HCT116 (cell line): ENCODE data around the gene C10orf53. TPM values are rescaled to one million over a fixed set of nuclear protein-coding genes. Genes with fewer than 3 reads are reported as not detected.

Experiments
- ATAC-seq: fragments of 200-7000 bp; cut with Tn5 transposase; 2 replicates; pipeline ENCODE4 v1.9.1; 2020; ENCODE audit warnings: mild to moderate bottlenecking, moderate library complexity
- BruUV-seq: library from RNA; stranded (reverse); fragments of 400-500 nt; replicated peaks from 2 replicates; lab custom pipeline; 2021; lab: Mats Ljungman, UMichigan
- CTCF ChIA-PET: fragments of 300-600 bp; sonication (Branson Sonifier 250); formaldehyde crosslinking; loops from one replicate; lab custom pipeline; 2021; ENCODE audit warnings: antibody characterized with exemption; lab: Charles Lee
- POLR2A ChIA-PET: fragments of 300-600, 350-600 bp; sonication (Branson Sonifier 250); formaldehyde crosslinking; loops from one replicate; lab custom pipeline; 2021; ENCODE audit warnings: antibody characterized with exemption; lab: Charles Lee
- RAD21 ChIA-PET, 2 experiments: fragments of 300-600 bp; sonication (Branson Sonifier 250); formaldehyde crosslinking; loops; one replicate each; lab custom pipeline; 2023; ENCODE audit warnings: low total read pairs in 2 of 2; ENCODE audit not compliant: uncharacterized antibody in 2 of 2, unreplicated experiment in 2 of 2, low non-redundant PET in 1 of 2; lab: Charles Lee
- DNase-seq: peaks from one replicate; pipeline ENCODE4 v3.0.0-alpha.2; 2010; ENCODE audit warnings: low read depth, low spot score
- H2AFZ ChIP-seq: fragments of 200-600 bp; shearing (Covaris generic), sonication (generic); 2 replicates; pipeline ENCODE4 v1.6.1; 2017; ENCODE audit warnings: low read depth, mixed run types, mixed read lengths, antibody characterized with exemption, low read length; ENCODE audit not compliant: poor library complexity, severe bottlenecking
- H3K27ac ChIP-seq: 2 replicates; pipeline ENCODE4 v1.5.1; 2012; ENCODE audit warnings: low read depth, low read length
- H3K27me3 ChIP-seq: fragments of 200-600 bp; sonication (generic); 2 replicates; pipeline ENCODE4 v1.6.1; 2016; ENCODE audit warnings: mixed run types, low read length, mixed read lengths; ENCODE audit not compliant: insufficient read depth
- H3K36me3 ChIP-seq, 2 experiments: fragments of 200-500 bp in 1 of 2; fragments of 200-600 bp in 1 of 2; sonication (Bioruptor generic) in 1 of 2; sonication (generic) in 1 of 2; 2 replicates each; pipeline versions ENCODE4 v1.5.1 to v1.6.1; 2014 to 2016; ENCODE audit warnings: low read length in 2 of 2, inconsistent platforms in 1 of 2, mixed read lengths in 1 of 2, mixed run types in 1 of 2; ENCODE audit not compliant: insufficient read depth in 2 of 2, control insufficient read depth in 1 of 2
- H3K4me1 ChIP-seq, 2 experiments: fragments of 200-600 bp in 1 of 2; sonication (generic) in 1 of 2; 2 replicates each; pipeline versions ENCODE4 v1.5.1 to v1.6.1; 2012 to 2017; ENCODE audit warnings: low read length in 2 of 2, inconsistent platforms in 1 of 2, mild to moderate bottlenecking in 1 of 2, mixed read lengths in 1 of 2, mixed run types in 1 of 2, moderate library complexity in 1 of 2; ENCODE audit not compliant: insufficient read depth in 2 of 2, control insufficient read depth in 1 of 2
- H3K4me2 ChIP-seq: fragments of 200-600 bp; sonication (generic); 2 replicates; pipeline ENCODE4 v1.6.1; 2017; ENCODE audit warnings: mixed run types, low read length, mixed read lengths
- H3K4me3 ChIP-seq, 2 experiments: fragments of 200-600 bp in 1 of 2; sonication (generic) in 1 of 2; replicated peaks in 1 of 2; 2 replicates each; pipeline ENCODE4 v1.5.1; 2011 to 2016; ENCODE audit warnings: low read length in 2 of 2, control low read depth in 1 of 2, low read depth in 1 of 2, mild to moderate bottlenecking in 1 of 2, mixed read lengths in 1 of 2, mixed run types in 1 of 2
- H3K79me2 ChIP-seq: fragments of 200-600 bp; sonication (generic); 2 replicates; pipeline ENCODE4 v1.6.1; 2017; ENCODE audit warnings: mild to moderate bottlenecking, mixed run types, low read length, moderate library complexity, mixed read lengths; ENCODE audit not compliant: insufficient read depth
- H3K9ac ChIP-seq: fragments of 200-600 bp; sonication (generic); 2 replicates; pipeline ENCODE4 v1.6.1; 2016; ENCODE audit warnings: low read length, mixed read lengths
- H3K9me2 ChIP-seq: fragments of 200-600 bp; sonication (generic), shearing (Covaris generic); 2 replicates; pipeline ENCODE4 v1.6.1; 2017; ENCODE audit warnings: mixed run types, mild to moderate bottlenecking, moderate library complexity; ENCODE audit not compliant: insufficient read depth
- H3K9me3 ChIP-seq, 2 experiments: fragments of 200-500 bp in 1 of 2; fragments of 200-600 bp in 1 of 2; sonication (Bioruptor generic) in 1 of 2; sonication (generic) in 1 of 2; 2 replicates each; pipeline ENCODE4 v1.6.1; 2014 to 2017; ENCODE audit warnings: low read length in 2 of 2, mixed read lengths in 2 of 2, inconsistent platforms in 1 of 2, low read depth in 1 of 2, mild to moderate bottlenecking in 1 of 2, mixed run types in 1 of 2, moderate library complexity in 1 of 2; ENCODE audit not compliant: control insufficient read depth in 1 of 2, insufficient read depth in 1 of 2
- H4K20me1 ChIP-seq: fragments of 200-600 bp; sonication (generic), shearing (Covaris generic); 2 replicates; pipeline ENCODE4 v1.6.1; 2017; ENCODE audit warnings: mixed run types, mild to moderate bottlenecking, moderate library complexity; ENCODE audit not compliant: insufficient read depth
- CEBPB ChIP-seq: IDR thresholded peaks from 2 replicates; pipeline ENCODE4 v1.6.1; 2012; ENCODE audit warnings: low read depth
- EGR1 ChIP-seq: IDR thresholded peaks from 2 replicates; pipeline ENCODE4 v1.6.1; 2012; ENCODE audit warnings: low read depth
- ELF1 ChIP-seq: IDR thresholded peaks from 2 replicates; pipeline ENCODE4 v1.6.1; 2012; ENCODE audit warnings: low read depth, borderline replicate concordance
- EZH2 ChIP-seq: fragments of 200-600 bp; sonication (generic); IDR thresholded peaks from 2 replicates; pipeline ENCODE4 v1.6.1; 2017; ENCODE audit warnings: antibody characterized with exemption, mixed run types
- JUND ChIP-seq: IDR thresholded peaks from 2 replicates; pipeline ENCODE4 v1.6.1; 2012
- POLR2AphosphoS5 ChIP-seq: IDR thresholded peaks from 2 replicates; pipeline ENCODE4 v1.6.1; 2011; ENCODE audit warnings: mild to moderate bottlenecking, low read depth, low read length, moderate library complexity
- RAD21 ChIP-seq: IDR thresholded peaks from 2 replicates; pipeline ENCODE4 v1.6.1; 2012; ENCODE audit warnings: low read depth, mild to moderate bottlenecking
- SIN3A ChIP-seq: IDR thresholded peaks from 2 replicates; pipeline ENCODE4 v1.6.1; 2012; ENCODE audit warnings: low read depth
- SRF ChIP-seq: IDR thresholded peaks from 2 replicates; pipeline ENCODE4 v1.6.1; 2012; ENCODE audit warnings: low read depth
- TCF7L2 ChIP-seq: IDR thresholded peaks from 2 replicates; pipeline ENCODE4 v1.7.0; 2011; ENCODE audit warnings: borderline replicate concordance, inconsistent platforms; ENCODE audit not compliant: insufficient read depth, insufficient read length; ENCODE audit errors: extremely low read depth
- ZFX ChIP-seq: fragments of 450-650 bp; IDR thresholded peaks from 2 replicates; pipeline ENCODE4 v1.6.1; 2017
- intact Hi-C: fragments of 100-400 bp; cut with micrococcal nuclease; formaldehyde crosslinking; loops from 2 replicates; pipeline ENCODE4 v1.10.0; 2022
- total RNA-seq: library from RNA; stranded (reverse); gene quantifications from one replicate; pipeline ENCODE4 v1.2.1, GENCODE V29; 2021; ENCODE audit not compliant: unreplicated experiment
- TF ChIP-seq, protein P1 (sequence below): IDR thresholded peaks from 2 replicates; pipeline ENCODE4 v1.6.1; 2012; ENCODE audit warnings: low read depth
- TF ChIP-seq, protein P2 (sequence below): IDR thresholded peaks from 2 replicates; pipeline ENCODE4 v1.6.1; 2011; ENCODE audit warnings: mild to moderate bottlenecking, low read length, moderate library complexity; ENCODE audit not compliant: insufficient replicate concordance; ENCODE audit errors: extremely low read depth
- TF ChIP-seq, protein P3 (sequence below), 3 experiments: fragments of 200-600 bp in 1 of 3; sonication (generic) in 1 of 3; IDR thresholded peaks in 2 of 3; conservative IDR thresholded peaks in 1 of 3; 2 replicates each; pipeline ENCODE4 v1.5.1; 2012 to 2017; ENCODE audit warnings: low read depth in 2 of 3, low read length in 2 of 3, antibody characterized with exemption in 1 of 3, borderline replicate concordance in 1 of 3, control low read depth in 1 of 3, mild to moderate bottlenecking in 1 of 3, mixed read lengths in 1 of 3, mixed run types in 1 of 3, moderate library complexity in 1 of 3; ENCODE audit not compliant: insufficient read depth in 1 of 3
- TF ChIP-seq, protein P4 (sequence below): IDR thresholded peaks from 2 replicates; pipeline ENCODE4 v1.6.1; 2012

Gene C10orf53
- total RNA-seq, 1 experiment from 2014 or later, result not detected

DNA sequence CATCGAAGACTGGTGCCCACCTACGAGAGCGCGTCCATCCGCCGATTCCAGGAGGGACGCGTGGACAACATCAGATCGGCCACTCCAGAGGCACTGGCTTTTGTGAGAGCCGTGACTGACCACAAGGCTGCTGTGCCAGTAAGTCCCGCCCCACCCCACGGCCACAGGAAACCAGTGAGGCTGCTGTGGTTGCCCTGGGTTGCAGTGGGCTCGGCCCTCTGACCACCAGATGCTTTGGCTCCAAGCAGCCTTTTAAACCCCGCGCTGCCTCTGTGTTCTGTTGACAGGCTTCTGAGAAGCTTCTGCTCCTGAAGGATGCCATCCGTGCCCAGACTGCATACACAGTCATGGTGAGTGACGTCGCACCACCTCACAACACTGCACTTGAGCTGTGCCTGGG lies 24.4 kb upstream of the C10orf53 start (continued):
- TF ChIP-seq, protein P1, sequence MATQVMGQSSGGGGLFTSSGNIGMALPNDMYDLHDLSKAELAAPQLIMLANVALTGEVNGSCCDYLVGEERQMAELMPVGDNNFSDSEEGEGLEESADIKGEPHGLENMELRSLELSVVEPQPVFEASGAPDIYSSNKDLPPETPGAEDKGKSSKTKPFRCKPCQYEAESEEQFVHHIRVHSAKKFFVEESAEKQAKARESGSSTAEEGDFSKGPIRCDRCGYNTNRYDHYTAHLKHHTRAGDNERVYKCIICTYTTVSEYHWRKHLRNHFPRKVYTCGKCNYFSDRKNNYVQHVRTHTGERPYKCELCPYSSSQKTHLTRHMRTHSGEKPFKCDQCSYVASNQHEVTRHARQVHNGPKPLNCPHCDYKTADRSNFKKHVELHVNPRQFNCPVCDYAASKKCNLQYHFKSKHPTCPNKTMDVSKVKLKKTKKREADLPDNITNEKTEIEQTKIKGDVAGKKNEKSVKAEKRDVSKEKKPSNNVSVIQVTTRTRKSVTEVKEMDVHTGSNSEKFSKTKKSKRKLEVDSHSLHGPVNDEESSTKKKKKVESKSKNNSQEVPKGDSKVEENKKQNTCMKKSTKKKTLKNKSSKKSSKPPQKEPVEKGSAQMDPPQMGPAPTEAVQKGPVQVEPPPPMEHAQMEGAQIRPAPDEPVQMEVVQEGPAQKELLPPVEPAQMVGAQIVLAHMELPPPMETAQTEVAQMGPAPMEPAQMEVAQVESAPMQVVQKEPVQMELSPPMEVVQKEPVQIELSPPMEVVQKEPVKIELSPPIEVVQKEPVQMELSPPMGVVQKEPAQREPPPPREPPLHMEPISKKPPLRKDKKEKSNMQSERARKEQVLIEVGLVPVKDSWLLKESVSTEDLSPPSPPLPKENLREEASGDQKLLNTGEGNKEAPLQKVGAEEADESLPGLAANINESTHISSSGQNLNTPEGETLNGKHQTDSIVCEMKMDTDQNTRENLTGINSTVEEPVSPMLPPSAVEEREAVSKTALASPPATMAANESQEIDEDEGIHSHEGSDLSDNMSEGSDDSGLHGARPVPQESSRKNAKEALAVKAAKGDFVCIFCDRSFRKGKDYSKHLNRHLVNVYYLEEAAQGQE, result no peak
- TF ChIP-seq, protein P2, sequence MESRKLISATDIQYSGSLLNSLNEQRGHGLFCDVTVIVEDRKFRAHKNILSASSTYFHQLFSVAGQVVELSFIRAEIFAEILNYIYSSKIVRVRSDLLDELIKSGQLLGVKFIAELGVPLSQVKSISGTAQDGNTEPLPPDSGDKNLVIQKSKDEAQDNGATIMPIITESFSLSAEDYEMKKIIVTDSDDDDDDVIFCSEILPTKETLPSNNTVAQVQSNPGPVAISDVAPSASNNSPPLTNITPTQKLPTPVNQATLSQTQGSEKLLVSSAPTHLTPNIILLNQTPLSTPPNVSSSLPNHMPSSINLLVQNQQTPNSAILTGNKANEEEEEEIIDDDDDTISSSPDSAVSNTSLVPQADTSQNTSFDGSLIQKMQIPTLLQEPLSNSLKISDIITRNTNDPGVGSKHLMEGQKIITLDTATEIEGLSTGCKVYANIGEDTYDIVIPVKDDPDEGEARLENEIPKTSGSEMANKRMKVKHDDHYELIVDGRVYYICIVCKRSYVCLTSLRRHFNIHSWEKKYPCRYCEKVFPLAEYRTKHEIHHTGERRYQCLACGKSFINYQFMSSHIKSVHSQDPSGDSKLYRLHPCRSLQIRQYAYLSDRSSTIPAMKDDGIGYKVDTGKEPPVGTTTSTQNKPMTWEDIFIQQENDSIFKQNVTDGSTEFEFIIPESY, result no peak
- no peak for TF ChIP-seq ZFX
- TF ChIP-seq JUND, result no peak

DNA sequence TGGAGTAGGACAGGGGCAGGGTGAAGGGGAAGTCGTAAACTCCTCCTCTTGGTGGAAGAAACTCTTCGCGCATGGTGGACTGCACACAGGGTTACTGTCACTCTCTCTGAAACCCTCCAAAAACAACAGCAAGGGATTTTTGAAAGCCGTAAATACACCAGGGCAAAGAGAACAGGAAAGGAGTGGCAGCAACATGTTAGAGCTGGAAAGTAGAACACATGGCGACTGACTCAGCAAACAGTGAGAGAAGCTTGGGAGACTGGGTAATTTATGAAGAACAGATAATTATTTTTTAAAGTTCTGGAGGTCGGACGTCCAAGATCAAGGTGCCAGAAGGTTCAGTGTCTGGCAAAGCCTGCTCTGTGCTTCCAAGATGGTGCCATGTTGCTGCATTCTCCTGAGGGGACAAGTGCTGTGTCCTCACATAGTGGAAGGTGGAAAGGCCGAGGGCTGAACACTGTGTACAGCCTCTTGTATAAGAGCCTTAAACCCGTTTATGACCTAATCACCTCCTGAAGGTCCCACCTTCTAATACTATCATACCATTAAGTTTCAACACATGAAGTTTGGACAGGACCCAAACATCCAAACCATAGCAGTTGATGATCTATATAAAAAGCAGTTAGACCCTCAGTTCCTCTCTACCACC lies 22.5 kb upstream of the C10orf53 start:
- H3K4me3 ChIP-seq, result no peak overlapping the region
- H4K20me1 ChIP-seq, result no peaks in the 10 kb centered on the region
- H3K4me2 ChIP-seq, result no peak overlapping the region
- H3K4me1 ChIP-seq, result no peaks in the 10 kb centered on the region
- H3K79me2 ChIP-seq, result no peaks in the 10 kb centered on the region
- H3K9ac ChIP-seq, result no peak overlapping the region
- H3K27me3 ChIP-seq, result no peaks in the 10 kb centered on the region
- TF ChIP-seq, protein P3, sequence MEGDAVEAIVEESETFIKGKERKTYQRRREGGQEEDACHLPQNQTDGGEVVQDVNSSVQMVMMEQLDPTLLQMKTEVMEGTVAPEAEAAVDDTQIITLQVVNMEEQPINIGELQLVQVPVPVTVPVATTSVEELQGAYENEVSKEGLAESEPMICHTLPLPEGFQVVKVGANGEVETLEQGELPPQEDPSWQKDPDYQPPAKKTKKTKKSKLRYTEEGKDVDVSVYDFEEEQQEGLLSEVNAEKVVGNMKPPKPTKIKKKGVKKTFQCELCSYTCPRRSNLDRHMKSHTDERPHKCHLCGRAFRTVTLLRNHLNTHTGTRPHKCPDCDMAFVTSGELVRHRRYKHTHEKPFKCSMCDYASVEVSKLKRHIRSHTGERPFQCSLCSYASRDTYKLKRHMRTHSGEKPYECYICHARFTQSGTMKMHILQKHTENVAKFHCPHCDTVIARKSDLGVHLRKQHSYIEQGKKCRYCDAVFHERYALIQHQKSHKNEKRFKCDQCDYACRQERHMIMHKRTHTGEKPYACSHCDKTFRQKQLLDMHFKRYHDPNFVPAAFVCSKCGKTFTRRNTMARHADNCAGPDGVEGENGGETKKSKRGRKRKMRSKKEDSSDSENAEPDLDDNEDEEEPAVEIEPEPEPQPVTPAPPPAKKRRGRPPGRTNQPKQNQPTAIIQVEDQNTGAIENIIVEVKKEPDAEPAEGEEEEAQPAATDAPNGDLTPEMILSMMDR (IDR thresholded peaks at IDR 0.05 in 2 of 3, conservative IDR thresholded peaks at IDR 0.05 in 1 of 3; ENCODE audit: borderline replicate concordance in 1 of 3, insufficient read depth in 1 of 3, low read depth in 2 of 3, low read length in 2 of 3), result no peak
- no peak for TF ChIP-seq SIN3A
- TF ChIP-seq ELF1, result no peak
- TF ChIP-seq ZFX, result no peak
- TF ChIP-seq RAD21, result no peak
- TF ChIP-seq EGR1, result no peak
- TF ChIP-seq EZH2, result no peak
- TF ChIP-seq, protein P2, result no peak
- TF ChIP-seq, protein P4, sequence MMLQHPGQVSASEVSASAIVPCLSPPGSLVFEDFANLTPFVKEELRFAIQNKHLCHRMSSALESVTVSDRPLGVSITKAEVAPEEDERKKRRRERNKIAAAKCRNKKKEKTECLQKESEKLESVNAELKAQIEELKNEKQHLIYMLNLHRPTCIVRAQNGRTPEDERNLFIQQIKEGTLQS, result no peak
- no peak for TF ChIP-seq CEBPB
- TF ChIP-seq TCF7L2, result no peak
- no peak for TF ChIP-seq SRF
- TF ChIP-seq POLR2AphosphoS5, result no peak
- no peak for TF ChIP-seq JUND
- TF ChIP-seq, all 23 proteins: peak for 0
- no peak for DNase-seq
- ChIA-PET POLR2A (no interaction called here), RAD21 (no interaction called here), CTCF (no interaction called here)
- no peak for ATAC-seq
- Histone ChIP-seq H3K36me3 (no peaks in the 10 kb centered on the region), H3K9me3 (peaks cover 0 to 7% of the 10 kb centered on the region in 2 experiments; a peak in 1 of 4 replicates), H3K27ac (no peak overlapping the region), H2AFZ (no peak overlapping the region), H3K9me2 (no peaks in the 10 kb centered on the region)
- intact Hi-C loops, result no loop called here
- BruUV-seq, result no TSS peak
